ENCODE measurements around the gene OSGIN1. TPM values are rescaled to one million over a fixed set of nuclear protein-coding genes. Genes with fewer than 3 reads are reported as not detected.

The OSGIN1 gene
- total and polyA plus RNA-seq, 2 donors (not counting 1 experiment from before 2014, with no cell fraction given), result 0.85 to 1.8 TPM

DNA sequence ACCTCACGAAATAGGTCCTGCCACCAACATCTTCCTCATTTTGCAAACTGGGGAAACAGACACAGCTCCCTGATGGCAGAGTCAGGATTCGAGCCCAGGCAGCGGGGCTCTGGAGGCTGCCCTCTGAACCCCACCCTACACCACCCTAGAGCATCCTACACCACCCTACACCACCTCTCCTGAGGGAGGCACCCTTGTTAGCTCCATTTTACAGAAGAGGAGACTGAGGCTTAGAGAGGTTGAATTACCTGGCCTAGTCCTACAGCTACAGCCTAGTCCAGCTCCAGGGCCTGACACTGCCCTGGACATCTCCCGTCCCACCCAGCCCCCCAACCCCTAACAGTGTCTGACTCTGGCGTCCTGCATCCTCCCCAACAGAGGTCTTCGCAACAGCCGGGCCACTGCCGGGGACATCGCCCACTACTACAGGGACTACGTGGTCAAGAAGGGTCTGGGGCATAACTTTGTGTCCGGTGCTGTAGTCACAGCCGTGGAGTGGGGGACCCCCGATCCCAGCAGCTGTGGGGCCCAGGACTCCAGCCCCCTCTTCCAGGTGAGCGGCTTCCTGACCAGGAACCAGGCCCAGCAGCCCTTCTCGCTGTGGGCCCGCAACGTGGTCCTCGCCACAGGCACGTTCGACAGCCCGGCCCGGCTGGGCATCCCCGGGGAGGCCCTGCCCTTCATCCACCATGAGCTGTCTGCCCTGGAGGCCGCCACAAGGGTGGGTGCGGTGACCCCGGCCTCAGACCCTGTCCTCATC lies 11.8 kb downstream of the OSGIN1 start:
- DNase-seq, result no peak
- ChIA-PET CTCF (interaction anchor here (1.1 kb wide), 1 partner anchor 121 kb away, joined by 3 read pairs; no protein-coding TSS in a partner anchor), POLR2A (no interaction called here)
- peaks cover 6% of the 10 kb centered on the region for H3K4me1 Mint-ChIP-seq
- Histone ChIP-seq H3K9me3 (ENCODE audit: control extremely low read depth in 1 of 3, control insufficient read depth in 2 of 3, insufficient read depth in 1 of 3, low read length in 2 of 3) (no peaks in the 10 kb centered on the region), H3K27me3 (replicated peaks in 1 of 4; ENCODE audit: control extremely low read depth in 1 of 4, control insufficient read depth in 3 of 4, insufficient read depth in 4 of 4, low read length in 3 of 4) (peaks cover 0 to 8% (median 4%) of the 10 kb centered on the region in 4 experiments), H3K4me3 (ENCODE audit: control extremely low read depth in 1 of 5, extremely low read depth in 1 of 5, insufficient read depth in 1 of 5, low read depth in 2 of 5, low read length in 4 of 5) (no peak overlapping the region), H2AFZ (ENCODE audit: insufficient read depth, low read depth, low read length, poor library complexity, severe bottlenecking) (no peak overlapping the region), H3K9ac (ENCODE audit: low read length) (no peak overlapping the region), H4K20me1 (ENCODE audit: control insufficient read depth, insufficient read depth, low read length, poor library complexity, severe bottlenecking) (no peaks in the 10 kb centered on the region), H3K36me3 (replicated peaks in 1 of 2; ENCODE audit: control extremely low read depth in 1 of 2, control insufficient read depth in 1 of 2, extremely low read depth in 1 of 2, insufficient read depth in 2 of 2, low read length in 1 of 2) (no peaks in the 10 kb centered on the region), H3K4me2 (replicated peaks; ENCODE audit: low read depth, low read length, poor library complexity, severe bottlenecking) (no peak overlapping the region), H3K79me2 (ENCODE audit: control insufficient read depth, insufficient read depth, low read length) (no peaks in the 10 kb centered on the region), H3K4me1 (ENCODE audit: control insufficient read depth in 2 of 2, insufficient read depth in 2 of 2, low read length in 2 of 2) (peaks cover 0 to 4% of the 10 kb centered on the region in 2 donors), H3K27ac (ENCODE audit: low read length in 2 of 2) (no peak overlapping the region)
- 95% methylated on average over 25 of the region's 26 CpGs for WGBS (ENCODE audit: insufficient coverage)
- ATAC-seq (ENCODE audit: low read depth), result no peak
- intact Hi-C loops (cut with micrococcal nuclease), result no loop called here
- TF ChIP-seq EZH2 (IDR thresholded peaks at IDR 0.05; ENCODE audit: borderline replicate concordance, insufficient read depth, low read depth, low read length, poor library complexity, severe bottlenecking), result no peak
- TF ChIP-seq, protein P1, sequence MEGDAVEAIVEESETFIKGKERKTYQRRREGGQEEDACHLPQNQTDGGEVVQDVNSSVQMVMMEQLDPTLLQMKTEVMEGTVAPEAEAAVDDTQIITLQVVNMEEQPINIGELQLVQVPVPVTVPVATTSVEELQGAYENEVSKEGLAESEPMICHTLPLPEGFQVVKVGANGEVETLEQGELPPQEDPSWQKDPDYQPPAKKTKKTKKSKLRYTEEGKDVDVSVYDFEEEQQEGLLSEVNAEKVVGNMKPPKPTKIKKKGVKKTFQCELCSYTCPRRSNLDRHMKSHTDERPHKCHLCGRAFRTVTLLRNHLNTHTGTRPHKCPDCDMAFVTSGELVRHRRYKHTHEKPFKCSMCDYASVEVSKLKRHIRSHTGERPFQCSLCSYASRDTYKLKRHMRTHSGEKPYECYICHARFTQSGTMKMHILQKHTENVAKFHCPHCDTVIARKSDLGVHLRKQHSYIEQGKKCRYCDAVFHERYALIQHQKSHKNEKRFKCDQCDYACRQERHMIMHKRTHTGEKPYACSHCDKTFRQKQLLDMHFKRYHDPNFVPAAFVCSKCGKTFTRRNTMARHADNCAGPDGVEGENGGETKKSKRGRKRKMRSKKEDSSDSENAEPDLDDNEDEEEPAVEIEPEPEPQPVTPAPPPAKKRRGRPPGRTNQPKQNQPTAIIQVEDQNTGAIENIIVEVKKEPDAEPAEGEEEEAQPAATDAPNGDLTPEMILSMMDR (IDR thresholded peaks at IDR 0.05), result no peak
- H3K27ac Mint-ChIP-seq, result no peak overlapping the region
- H3K4me3 Mint-ChIP-seq, result no peak overlapping the region
- peaks cover 6% of the 10 kb centered on the region for H3K27me3 Mint-ChIP-seq
- H3K9me3 Mint-ChIP-seq (ENCODE audit: insufficient read depth), result no peaks in the 10 kb centered on the region

DNA sequence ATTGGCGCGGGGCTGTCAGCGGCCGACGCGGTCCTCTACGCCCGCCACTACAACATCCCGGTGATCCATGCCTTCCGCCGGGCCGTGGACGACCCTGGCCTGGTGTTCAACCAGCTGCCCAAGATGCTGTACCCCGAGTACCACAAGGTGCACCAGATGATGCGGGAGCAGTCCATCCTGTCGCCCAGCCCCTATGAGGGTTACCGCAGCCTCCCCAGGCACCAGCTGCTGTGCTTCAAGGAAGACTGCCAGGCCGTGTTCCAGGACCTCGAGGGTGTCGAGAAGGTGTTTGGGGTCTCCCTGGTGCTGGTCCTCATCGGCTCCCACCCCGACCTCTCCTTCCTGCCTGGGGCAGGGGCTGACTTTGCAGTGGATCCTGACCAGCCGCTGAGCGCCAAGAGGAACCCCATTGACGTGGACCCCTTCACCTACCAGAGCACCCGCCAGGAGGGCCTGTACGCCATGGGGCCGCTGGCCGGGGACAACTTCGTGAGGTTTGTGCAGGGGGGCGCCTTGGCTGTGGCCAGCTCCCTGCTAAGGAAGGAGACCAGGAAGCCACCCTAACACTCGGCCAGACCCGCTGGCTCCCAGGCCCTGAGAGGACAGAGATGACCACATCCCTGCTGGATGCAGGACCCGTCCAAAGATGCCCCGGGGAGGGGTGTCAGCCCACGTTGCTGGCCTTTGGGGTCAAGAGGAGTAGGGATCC lies 12.6 kb downstream of the OSGIN1 start:
- Mint-ChIP-seq H3K4me1 (peaks cover 6% of the 10 kb centered on the region), H3K4me3 (no peak overlapping the region), H3K9me3 (ENCODE audit: insufficient read depth) (no peaks in the 10 kb centered on the region), H3K27me3 (peaks cover 10% of the 10 kb centered on the region), H3K27ac (no peak overlapping the region)
- no peaks in the 10 kb centered on the region for H3K79me2 ChIP-seq (ENCODE audit: control insufficient read depth, insufficient read depth, low read length)
- peaks cover 0 to 4% of the 10 kb centered on the region in 2 donors for H3K4me1 ChIP-seq (ENCODE audit: control insufficient read depth in 2 of 2, insufficient read depth in 2 of 2, low read length in 2 of 2)
- no peaks in the 10 kb centered on the region for H4K20me1 ChIP-seq (ENCODE audit: control insufficient read depth, insufficient read depth, low read length, poor library complexity, severe bottlenecking)
- no peak for TF ChIP-seq EZH2 (IDR thresholded peaks at IDR 0.05; ENCODE audit: borderline replicate concordance, insufficient read depth, low read depth, low read length, poor library complexity, severe bottlenecking)
- TF ChIP-seq, protein P1 (IDR thresholded peaks at IDR 0.05), result no peak
- H3K4me2 ChIP-seq (replicated peaks; ENCODE audit: low read depth, low read length, poor library complexity, severe bottlenecking), result no peak overlapping the region
- intact Hi-C loops (cut with micrococcal nuclease), result no loop called here
- DNase-seq, result no peak
- no peak overlapping the region for H2AFZ ChIP-seq (ENCODE audit: insufficient read depth, low read depth, low read length, poor library complexity, severe bottlenecking)
- ChIA-PET CTCF (no interaction called here), POLR2A (no interaction called here)
- peaks cover 0 to 15% (median 5%) of the 10 kb centered on the region in 4 experiments for H3K27me3 ChIP-seq (replicated peaks in 1 of 4; ENCODE audit: control extremely low read depth in 1 of 4, control insufficient read depth in 3 of 4, insufficient read depth in 4 of 4, low read length in 3 of 4)
- H3K36me3 ChIP-seq (replicated peaks in 1 of 2; ENCODE audit: control extremely low read depth in 1 of 2, control insufficient read depth in 1 of 2, extremely low read depth in 1 of 2, insufficient read depth in 2 of 2, low read length in 1 of 2), result no peaks in the 10 kb centered on the region
- no peaks in the 10 kb centered on the region for H3K9me3 ChIP-seq (ENCODE audit: control extremely low read depth in 1 of 3, control insufficient read depth in 2 of 3, insufficient read depth in 1 of 3, low read length in 2 of 3)
- no peak overlapping the region for H3K9ac ChIP-seq (ENCODE audit: low read length)
- no peak overlapping the region for H3K27ac ChIP-seq (ENCODE audit: low read length in 2 of 2)
- H3K4me3 ChIP-seq (ENCODE audit: control extremely low read depth in 1 of 5, extremely low read depth in 1 of 5, insufficient read depth in 1 of 5, low read depth in 2 of 5, low read length in 4 of 5), result no peak overlapping the region
- no peak for ATAC-seq (ENCODE audit: low read depth)
- WGBS (ENCODE audit: insufficient coverage), result 97% methylated on average over 36 of the region's 36 CpGs

Data from B cell (primary cell).